Measurements from ENCODE around the gene BST1. TPM values are rescaled to one million over a fixed set of nuclear protein-coding genes. Genes with fewer than 3 reads are reported as not detected.

BST1 gene, protein sequence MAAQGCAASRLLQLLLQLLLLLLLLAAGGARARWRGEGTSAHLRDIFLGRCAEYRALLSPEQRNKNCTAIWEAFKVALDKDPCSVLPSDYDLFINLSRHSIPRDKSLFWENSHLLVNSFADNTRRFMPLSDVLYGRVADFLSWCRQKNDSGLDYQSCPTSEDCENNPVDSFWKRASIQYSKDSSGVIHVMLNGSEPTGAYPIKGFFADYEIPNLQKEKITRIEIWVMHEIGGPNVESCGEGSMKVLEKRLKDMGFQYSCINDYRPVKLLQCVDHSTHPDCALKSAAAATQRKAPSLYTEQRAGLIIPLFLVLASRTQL
- total RNA-seq (2021) (1.1 to 1.9 TPM (median 1.4 TPM) in 3 replicates), Bru-seq, nascent RNA (percentile 35 among the genes with signal in this experiment)
- long read RNA-seq, experiment 1, partial matches to known transcripts: 0 of 8 reads
- long read RNA-seq, experiment 1, other reads (novel, unspliced or antisense): 5 of 8 reads
- long read RNA-seq, experiment 2: 0 reads
- long read RNA-seq, experiment 3, partial matches to known transcripts: 0 of 4 reads
- long read RNA-seq, experiment 3, other reads (novel, unspliced or antisense): 1 of 4 reads

DNA sequence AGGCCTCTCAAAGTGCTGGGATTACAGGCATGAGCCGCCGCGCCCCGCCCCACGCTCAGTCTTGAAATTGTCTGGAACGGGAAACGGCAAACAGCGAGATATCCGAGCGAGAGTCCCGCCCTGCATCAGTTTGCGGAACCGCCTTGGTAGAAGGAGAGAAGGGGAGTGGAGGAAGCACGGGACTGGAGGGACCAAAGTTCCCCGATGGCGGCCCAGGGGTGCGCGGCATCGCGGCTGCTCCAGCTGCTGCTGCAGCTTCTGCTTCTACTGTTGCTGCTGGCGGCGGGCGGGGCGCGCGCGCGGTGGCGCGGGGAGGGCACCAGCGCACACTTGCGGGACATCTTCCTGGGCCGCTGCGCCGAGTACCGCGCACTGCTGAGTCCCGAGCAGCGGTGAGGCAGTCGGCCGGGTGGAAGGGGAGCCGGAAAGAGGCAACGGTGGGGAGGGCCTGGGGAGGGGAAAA is at the start of gene BST1:
Gene BST1 (plus strand): TSS at position 125 of the 463 bp plus-strand sequence. CDS start 80 bp downstream, at position 205.
- peaks cover 12% of the 10 kb centered on the region for H3K36me3 Mint-ChIP-seq
- POLR2A ChIA-PET: no interaction called here
- H3K9me3 Mint-ChIP-seq: peaks cover 19% of the 10 kb centered on the region
- TF ChIP-seq ETV6 (CRISPR knock-in tag; IDR thresholded peaks at IDR 0.05) (peak; percentile 76), CBFB (CRISPR knock-in tag; IDR thresholded peaks at IDR 0.05; ENCODE audit: low read depth) (0 out of 2 replicates have a peak, but pooled peaks have one; percentile 42), NFE2L1 (CRISPR knock-in tag; IDR thresholded peaks at IDR 0.05) (0 out of 2 replicates have a peak, but pooled peaks have one; percentile 28), ZBTB43 (CRISPR knock-in tag; IDR thresholded peaks at IDR 0.05) (0 out of 2 replicates have a peak, but pooled peaks have one; percentile 71), ESRRA (CRISPR knock-in tag; IDR thresholded peaks at IDR 0.05; ENCODE audit: borderline replicate concordance) (no peak), FOXP4 (CRISPR knock-in tag; IDR thresholded peaks at IDR 0.05) (0 out of 2 replicates have a peak, but pooled peaks have one; percentile 39), NR2C2 (CRISPR knock-in tag; IDR thresholded peaks at IDR 0.05) (no peak), ZBTB21 (CRISPR knock-in tag; IDR thresholded peaks at IDR 0.05; ENCODE audit: borderline replicate concordance) (0 out of 2 replicates have a peak, but pooled peaks have one; percentile 42), SP1 (CRISPR knock-in tag; conservative IDR thresholded peaks at IDR 0.05) (0 out of 2 replicates have a peak, but pooled peaks have one; percentile 20)
- TF ChIP-seq, protein P1, sequence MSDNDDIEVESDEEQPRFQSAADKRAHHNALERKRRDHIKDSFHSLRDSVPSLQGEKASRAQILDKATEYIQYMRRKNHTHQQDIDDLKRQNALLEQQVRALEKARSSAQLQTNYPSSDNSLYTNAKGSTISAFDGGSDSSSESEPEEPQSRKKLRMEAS (CRISPR knock-in tag; IDR thresholded peaks at IDR 0.05): 0 out of 2 replicates have a peak, but pooled peaks have one; percentile 32
- TF ChIP-seq, protein P2, sequence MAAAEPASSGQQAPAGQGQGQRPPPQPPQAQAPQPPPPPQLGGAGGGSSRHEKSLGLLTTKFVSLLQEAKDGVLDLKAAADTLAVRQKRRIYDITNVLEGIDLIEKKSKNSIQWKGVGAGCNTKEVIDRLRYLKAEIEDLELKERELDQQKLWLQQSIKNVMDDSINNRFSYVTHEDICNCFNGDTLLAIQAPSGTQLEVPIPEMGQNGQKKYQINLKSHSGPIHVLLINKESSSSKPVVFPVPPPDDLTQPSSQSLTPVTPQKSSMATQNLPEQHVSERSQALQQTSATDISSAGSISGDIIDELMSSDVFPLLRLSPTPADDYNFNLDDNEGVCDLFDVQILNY (CRISPR knock-in tag; IDR thresholded peaks at IDR 0.05): 0 out of 2 replicates have a peak, but pooled peaks have one; percentile 49
- TF ChIP-seq, protein P3, sequence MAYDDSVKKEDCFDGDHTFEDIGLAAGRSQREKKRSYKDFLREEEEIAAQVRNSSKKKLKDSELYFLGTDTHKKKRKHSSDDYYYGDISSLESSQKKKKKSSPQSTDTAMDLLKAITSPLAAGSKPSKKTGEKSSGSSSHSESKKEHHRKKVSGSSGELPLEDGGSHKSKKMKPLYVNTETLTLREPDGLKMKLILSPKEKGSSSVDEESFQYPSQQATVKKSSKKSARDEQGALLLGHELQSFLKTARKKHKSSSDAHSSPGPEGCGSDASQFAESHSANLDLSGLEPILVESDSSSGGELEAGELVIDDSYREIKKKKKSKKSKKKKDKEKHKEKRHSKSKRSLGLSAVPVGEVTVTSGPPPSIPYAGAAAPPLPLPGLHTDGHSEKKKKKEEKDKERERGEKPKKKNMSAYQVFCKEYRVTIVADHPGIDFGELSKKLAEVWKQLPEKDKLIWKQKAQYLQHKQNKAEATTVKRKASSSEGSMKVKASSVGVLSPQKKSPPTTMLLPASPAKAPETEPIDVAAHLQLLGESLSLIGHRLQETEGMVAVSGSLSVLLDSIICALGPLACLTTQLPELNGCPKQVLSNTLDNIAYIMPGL (CRISPR knock-in tag; IDR thresholded peaks at IDR 0.05): 0 out of 2 replicates have a peak, but pooled peaks have one; percentile 35
- TF ChIP-seq, protein P4, sequence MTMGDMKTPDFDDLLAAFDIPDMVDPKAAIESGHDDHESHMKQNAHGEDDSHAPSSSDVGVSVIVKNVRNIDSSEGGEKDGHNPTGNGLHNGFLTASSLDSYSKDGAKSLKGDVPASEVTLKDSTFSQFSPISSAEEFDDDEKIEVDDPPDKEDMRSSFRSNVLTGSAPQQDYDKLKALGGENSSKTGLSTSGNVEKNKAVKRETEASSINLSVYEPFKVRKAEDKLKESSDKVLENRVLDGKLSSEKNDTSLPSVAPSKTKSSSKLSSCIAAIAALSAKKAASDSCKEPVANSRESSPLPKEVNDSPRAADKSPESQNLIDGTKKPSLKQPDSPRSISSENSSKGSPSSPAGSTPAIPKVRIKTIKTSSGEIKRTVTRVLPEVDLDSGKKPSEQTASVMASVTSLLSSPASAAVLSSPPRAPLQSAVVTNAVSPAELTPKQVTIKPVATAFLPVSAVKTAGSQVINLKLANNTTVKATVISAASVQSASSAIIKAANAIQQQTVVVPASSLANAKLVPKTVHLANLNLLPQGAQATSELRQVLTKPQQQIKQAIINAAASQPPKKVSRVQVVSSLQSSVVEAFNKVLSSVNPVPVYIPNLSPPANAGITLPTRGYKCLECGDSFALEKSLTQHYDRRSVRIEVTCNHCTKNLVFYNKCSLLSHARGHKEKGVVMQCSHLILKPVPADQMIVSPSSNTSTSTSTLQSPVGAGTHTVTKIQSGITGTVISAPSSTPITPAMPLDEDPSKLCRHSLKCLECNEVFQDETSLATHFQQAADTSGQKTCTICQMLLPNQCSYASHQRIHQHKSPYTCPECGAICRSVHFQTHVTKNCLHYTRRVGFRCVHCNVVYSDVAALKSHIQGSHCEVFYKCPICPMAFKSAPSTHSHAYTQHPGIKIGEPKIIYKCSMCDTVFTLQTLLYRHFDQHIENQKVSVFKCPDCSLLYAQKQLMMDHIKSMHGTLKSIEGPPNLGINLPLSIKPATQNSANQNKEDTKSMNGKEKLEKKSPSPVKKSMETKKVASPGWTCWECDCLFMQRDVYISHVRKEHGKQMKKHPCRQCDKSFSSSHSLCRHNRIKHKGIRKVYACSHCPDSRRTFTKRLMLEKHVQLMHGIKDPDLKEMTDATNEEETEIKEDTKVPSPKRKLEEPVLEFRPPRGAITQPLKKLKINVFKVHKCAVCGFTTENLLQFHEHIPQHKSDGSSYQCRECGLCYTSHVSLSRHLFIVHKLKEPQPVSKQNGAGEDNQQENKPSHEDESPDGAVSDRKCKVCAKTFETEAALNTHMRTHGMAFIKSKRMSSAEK (CRISPR knock-in tag; IDR thresholded peaks at IDR 0.05; ENCODE audit: borderline replicate concordance): no peak
- peaks cover 33% of the 10 kb centered on the region for H3K4me1 Mint-ChIP-seq
- H3K27me3 Mint-ChIP-seq (ENCODE audit: low read depth): peaks cover 25% of the 10 kb centered on the region
- DNase-seq (ENCODE audit: low spot score) (peak; percentile 69), ATAC-seq (peak; percentile 82)
- CTCF ChIA-PET: no interaction called here
- H3K4me3 Mint-ChIP-seq: peak within 1 kb of the TSS; percentile 85
- H3K27ac Mint-ChIP-seq: no peak within 1 kb of the TSS

Measured in WTC11 (cell line).